Middle frontal gyrus (tissue), 1 donor: ENCODE results near the gene PUDP.

ENCODE experiments used
- DNase-seq: peaks from one replicate; pipeline ENCODE4 v3.0.0-alpha.2; 2015; ENCODE audit warnings: low spot score; ENCODE audit errors: extremely low spot score

PUDP gene

GRCh38 chrX:7074148-7074907 lies 73.6 kb downstream of the PUDP start:
- no peak for DNase-seq

GRCh38 chrX:7073336-7073735 lies 74.6 kb downstream of the PUDP start:
- no peak for DNase-seq

- DNase-seq = no peak
Observed at GRCh38 chrX:7072856-7073255, 75.1 kb downstream of the PUDP start.

GRCh38 chrX:7071390-7071789 lies 76.6 kb downstream of the PUDP start:
- no peak for DNase-seq

GRCh38 chrX:7069556-7069955 lies 78.4 kb downstream of the PUDP start:
- DNase-seq = no peak

- no peak for DNase-seq
Observed at GRCh38 chrX:7068939-7069367, 79.0 kb downstream of the PUDP start.

- DNase-seq = no peak
Observed at GRCh38 chrX:7067256-7067655, 80.7 kb downstream of the PUDP start.

- no peak for DNase-seq
Observed at GRCh38 chrX:7065473-7065872, 82.5 kb downstream of the PUDP start.

GRCh38 chrX:7062903-7063302 lies 85.0 kb downstream of the PUDP start:
- no peak for DNase-seq

- DNase-seq = no peak
Observed at GRCh38 chrX:7062276-7062675, 85.7 kb downstream of the PUDP start.

- DNase-seq = no peak
Observed at GRCh38 chrX:7061429-7061828, 86.5 kb downstream of the PUDP start.

GRCh38 chrX:7060444-7060843 lies 87.5 kb downstream of the PUDP start:
- DNase-seq = no peak

GRCh38 chrX:7059859-7060258 lies 88.1 kb downstream of the PUDP start:
- no peak for DNase-seq

- no peak for DNase-seq
Observed at GRCh38 chrX:7059214-7059838, 88.6 kb downstream of the PUDP start.

GRCh38 chrX:7055386-7056137 lies 92.4 kb downstream of the PUDP start:
- no peak for DNase-seq

- no peak for DNase-seq
Observed at GRCh38 chrX:7054219-7055216, 93.4 kb downstream of the PUDP start.

- DNase-seq = no peak
Observed at GRCh38 chrX:7052541-7052940, 95.4 kb downstream of the PUDP start.

GRCh38 chrX:7050271-7050670 lies 97.7 kb downstream of the PUDP start:
- DNase-seq = no peak

- DNase-seq = no peak
Observed at GRCh38 chrX:7047951-7048350, 100.0 kb downstream of the PUDP start.

GRCh38 chrX:7045238-7045955 lies 102.6 kb downstream of the PUDP start:
- DNase-seq = no peak
